ENCODE data around the gene GUCA1A.
A peak's percentile ranks its signal among the peaks of the same experiment; 100 is the strongest.
"Not testable (repeated sequence)": the region's sequence is repeated elsewhere in the genome, so short reads cannot be mapped to it uniquely, and the experiment has no call there.

GUCA1A gene

DNA sequence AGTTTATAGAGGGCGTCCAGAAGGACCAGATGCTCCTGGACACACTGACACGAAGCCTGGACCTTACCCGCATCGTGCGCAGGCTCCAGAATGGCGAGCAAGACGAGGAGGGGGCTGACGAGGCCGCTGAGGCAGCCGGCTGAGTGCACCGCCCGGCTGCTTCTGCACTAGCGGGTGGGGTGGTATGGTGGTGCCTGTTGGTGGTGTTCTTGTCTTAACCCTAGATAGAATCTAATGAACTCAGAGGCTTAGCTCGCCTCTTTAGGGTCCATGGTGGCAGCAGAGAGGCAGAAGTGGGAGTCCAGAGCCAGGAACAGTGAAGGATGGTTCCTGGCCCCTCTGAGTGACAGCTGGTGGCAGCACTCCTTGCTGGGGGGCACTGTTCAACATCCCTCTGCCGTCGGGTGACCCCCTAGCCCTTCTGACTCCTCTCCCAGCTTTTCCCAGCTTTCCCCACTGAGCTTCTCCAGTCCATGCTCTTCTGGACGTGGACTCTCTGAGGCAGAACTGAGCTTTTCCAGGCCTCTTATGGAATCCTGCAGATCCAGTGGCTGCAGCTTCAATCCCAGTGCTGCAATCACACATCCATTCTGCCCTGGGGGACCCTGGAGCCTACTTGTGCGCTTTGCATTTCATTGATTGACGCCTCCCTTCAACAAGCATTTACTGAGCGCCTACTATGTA is 6.2 kb downstream of the GUCA1A start:
- DNase-seq, result no peak

DNA sequence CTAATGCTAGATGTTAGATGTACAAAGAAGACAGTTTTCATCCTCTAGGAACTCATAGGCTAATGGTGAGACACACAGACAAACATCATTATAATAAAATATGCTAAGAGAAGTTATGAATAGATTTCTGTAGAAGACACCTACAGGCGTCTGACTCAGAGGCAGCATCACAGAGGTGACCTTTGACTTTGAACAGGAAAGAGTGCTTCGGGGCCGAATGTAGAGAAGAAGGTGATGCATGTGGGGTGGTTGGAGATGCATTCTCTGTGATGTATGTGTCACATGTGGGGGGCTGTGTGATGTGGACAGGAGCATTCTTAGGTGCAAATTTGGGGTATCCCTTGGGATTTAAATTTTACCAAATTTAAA is 6.8 kb downstream of the GUCA1A start:
- DNase-seq, result no peak

DNA sequence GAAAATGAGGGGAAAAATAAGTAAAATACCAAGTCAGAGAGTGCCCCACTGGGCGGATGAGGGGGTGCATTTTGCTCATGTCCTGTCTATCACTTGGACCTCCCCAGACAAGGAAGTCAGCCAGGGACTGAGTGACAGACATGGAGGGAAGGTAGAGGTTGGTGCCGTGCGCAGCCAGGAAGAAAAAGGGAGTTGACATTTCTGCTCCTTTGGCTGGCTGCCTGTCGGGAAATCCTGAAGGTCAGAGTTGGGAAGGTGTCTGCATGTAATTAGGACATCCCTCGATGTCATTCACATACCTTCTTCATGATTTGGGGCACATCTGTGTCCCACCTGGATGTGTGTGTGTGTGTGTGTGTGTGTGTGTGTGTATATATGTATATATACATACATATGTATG is 8.9 kb downstream of the GUCA1A start:
- no peak for DNase-seq

DNA sequence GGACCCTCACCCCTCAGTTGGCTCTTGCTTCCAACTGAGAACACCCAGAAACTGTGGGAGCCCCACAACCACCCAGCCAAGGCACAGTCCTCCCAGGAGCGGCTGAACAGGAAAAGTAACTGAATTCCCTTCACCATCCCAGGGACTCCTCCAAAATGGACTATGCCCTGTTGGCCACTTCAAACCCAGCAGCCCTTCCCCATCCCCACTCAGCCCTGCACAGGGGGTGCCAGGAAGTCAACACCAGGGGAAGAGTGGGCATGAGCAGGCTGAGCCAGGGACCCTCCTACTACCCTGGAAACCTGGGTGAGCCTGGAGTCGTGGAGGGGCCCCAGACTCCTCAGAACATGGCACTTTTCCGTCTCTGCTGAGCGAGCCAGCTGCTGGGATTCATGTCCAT is 11.3 kb downstream of the GUCA1A start:
- DNase-seq, result no peak

DNA sequence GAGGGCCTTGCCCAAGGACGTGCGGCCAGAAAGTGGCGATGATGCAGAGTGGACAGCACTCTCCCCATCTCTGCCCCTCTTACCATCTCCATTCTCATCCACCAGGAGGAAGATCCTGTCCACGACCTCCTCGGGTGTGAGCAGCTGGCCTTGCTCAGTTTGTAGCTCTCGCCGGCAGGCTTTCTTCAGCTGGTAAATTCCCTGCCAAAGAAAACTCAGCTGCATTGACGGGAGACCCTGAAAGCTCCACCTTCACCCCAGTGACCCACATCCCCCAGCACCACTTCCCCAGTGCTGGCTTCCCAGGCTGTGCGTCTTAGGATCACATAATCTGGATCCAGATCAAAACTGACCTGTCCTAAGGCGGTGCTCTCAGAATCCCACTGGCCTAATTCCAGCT is 12.4 kb downstream of the GUCA1A start:
- no peak for DNase-seq

DNA sequence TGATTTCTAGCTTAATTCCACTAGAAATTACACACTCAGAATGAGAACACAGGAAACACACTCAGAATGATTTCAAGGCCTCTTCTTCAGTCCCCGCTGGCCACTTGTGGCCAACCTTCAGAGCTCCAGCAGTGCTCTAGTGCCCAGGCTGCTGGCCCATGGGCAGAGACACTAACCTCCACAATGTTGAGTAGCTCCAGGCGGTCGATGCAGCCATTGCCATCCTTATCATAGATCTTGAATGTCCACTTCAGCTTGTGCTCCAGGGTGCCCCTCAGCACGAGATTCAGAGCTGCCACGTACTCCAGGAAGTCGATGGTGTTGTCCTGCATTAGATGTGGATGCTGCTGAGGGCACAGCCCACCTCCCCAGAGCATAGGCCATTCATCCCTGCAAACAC is 15.2 kb downstream of the GUCA1A start:
- no peak for DNase-seq

DNA sequence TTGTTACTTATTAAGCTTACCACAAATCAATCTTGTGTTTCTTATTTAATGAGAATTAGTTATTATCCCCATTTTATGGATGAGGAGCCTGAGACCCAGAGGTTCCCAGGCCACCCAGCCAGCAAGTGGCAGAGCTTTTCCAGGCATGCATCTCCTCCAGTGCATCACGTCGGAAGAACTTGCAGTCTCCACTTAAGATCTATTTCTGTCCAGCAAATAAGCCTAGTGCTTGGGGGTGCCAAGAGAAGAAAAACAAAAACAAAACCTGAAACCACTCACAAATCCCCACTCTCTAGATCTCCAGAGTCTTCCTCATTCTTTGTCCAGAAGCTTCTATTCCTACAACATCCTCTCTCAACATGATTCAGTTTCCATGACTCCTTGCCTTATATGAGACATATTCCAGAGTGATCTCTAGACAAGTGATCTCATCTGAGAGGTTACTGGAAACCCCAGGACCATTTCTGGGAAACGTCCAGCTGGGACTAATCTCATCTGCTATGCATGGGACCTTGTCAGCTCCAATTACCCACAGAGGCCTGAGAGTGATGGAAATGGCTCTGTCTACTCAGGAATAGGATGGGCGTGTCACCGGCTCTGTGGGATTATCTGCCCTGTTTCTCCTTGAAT is 17.5 kb downstream of the GUCA1A start:
- DNase-seq, result no peak

DNA sequence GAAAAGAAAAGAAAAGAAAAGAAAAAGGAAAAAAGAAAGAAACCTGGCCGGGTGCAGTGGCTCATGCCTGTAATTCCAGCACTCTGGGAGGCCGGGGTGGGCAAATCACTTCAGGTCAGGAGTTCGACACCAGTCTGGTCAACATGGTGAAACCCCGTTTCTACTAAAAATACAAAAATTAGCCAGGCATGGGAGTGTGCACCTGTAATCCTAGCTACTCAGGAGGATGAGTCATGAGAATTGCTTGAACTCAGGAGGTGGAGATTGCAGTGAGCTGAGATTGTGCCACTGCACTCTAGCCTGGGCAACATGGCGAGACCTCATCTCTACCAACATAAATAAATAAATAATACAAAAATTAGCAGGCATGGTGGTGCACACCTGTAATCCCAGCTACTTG is 19.2 kb downstream of the GUCA1A start:
- DNase-seq, result not testable (repeated sequence)

DNA sequence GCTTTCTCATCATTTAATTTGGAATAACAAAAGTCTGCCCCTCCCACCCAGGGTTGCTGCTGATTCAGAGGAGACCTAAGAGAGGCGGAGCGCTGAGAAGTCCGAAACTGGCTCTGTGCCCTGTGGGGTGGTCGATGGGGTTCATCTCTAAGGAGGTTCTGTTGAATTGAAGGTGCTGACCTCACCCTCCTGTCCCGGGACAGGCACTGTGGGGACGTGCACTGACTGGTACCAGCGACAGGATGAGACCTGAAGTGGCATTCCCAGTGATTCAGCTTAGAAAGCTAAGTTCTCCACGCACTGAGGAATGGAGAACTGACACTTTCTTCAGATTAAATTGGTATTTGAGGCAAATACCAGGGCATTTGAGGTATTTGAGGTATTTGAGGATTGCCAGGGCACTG is 20.3 kb downstream of the GUCA1A start:
- DNase-seq, result no peak

DNA sequence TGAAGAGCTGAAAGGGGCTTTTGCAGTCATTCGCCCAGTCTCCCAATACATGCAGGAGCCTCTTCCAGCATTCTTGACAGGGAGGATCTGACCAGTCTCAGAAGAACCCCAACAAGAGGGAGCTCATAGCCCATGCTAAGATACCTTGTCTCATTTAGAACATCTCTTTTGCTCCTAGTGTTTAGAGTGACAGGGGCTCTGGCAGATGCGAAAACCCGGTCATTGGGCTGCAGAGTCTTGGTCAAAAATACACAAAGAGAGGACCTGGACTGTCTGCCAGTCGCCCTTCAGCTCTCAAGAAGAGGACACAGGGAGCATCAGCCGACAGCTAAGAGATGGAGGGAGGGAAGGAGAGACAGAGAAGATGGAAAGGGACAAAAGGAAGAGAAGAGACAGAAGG is 20.9 kb downstream of the GUCA1A start:
- no peak for DNase-seq

DNA sequence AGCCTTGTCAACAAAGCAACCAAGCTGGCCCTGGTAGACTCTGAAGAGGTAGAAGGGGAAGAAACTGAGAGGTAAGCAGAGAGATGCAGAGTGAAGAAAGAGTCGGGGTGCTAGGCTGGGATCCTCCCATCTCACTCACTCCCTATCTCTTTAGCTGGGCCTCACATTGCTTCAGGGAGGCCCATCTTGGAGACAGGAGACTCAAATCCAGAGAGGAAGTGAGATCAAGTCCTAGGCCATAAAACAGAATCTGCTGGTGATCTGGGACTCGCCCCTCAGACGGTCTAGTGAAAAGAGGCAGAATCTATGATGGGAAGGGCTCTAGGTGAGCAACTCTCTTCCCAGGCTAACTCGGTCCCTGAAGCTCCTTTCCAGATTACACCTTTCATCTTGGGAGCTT is 22.3 kb downstream of the GUCA1A start:
- DNase-seq, result no peak

DNA sequence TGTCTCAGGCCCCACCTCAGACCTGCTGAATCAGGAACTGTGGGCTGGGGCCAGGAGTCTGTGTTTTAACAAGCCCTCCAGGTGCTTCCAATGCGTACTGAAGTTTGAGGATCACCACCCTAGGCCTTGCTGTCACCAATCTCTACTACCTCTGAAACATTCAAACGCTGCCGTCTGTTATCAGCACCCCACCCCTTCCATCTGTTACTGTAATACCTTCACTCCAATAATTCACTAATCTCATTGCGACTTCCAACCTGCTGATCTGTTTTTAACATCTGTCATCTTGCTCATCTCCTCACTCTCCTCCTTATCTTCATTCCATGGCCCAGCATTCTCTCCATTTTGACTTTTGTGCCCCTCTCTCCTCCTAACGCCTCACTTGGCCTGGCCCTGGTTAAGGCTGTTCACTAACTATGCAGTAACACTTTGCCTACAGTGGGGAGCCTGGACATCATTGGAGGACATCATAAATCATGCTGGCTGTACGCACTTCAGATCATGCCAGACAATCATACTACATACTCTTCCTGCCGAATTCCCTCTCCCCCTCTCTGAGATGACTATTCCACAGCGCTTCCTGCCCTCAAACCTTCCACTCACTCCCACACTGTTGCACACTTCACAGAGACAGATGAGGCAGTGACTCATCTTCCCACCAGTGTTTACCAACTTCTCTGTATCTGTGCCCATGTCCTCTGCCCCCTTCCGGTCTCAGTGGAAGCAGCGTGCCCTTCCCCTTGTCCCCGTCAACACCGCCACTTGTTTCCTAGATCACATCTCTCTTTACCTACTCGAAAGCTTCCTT is 24.6 kb downstream of the GUCA1A start:
- DNase-seq, result peak; percentile 75

DNA sequence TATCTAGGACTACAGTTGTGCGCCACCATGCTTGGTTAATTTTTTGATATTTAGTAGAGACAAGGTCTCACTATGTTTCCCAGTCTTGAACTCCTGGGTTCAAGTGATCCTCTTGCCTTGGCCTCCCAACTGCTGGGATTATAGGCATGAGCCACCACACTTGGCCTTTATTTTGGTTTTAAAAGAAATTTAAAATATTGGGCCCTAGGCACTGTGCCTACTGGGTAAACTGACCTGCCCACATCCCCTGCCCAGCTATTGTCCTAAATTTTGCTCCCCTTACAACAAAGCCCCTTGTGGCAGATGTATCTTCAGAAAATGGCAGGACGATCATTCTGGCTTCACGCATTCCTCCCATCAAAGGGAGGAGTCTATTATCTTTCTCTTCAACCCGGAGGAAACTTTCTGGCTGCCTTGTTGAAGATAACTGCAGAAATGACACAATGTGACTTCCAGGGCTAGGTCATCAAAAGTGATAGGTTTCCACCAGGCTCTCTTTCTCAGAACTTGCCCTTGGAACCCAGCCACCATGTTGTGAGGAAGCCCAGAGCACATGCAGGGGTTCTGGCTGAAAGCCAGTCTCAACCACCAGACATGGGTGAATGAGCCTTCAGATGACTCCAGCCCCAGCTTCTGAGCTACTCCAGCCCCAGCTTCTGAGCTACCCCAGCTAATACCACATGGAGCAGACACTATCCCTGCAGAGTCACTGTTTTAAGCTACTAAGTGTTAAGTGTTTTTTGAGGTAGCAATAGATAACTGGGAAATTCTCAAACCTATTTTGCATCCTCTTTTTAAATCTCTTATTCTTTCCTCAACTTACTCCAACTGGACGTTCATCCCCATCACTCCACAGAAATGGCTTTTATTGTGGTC is 26.2 kb downstream of the GUCA1A start:
- peak; percentile 94 for DNase-seq

DNA sequence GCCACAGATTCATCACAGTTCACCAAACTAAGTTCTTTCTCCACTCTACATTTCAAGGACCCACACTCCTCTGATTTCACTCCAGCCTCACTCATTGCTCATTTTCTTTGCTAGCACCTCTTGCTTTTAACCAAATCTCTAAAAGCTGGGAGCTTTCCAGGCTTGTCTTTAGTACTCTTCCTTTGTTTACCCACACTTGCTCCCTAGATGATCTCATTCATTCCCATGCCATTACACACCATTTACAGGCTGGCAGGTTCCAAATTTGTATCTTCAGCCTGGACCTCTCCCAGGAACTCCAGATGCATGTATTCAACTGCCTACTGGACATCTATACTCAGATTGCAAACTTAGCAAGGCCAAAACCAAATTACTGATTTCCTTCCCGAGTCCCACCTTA is 26.9 kb downstream of the GUCA1A start:
- no peak for DNase-seq

DNA sequence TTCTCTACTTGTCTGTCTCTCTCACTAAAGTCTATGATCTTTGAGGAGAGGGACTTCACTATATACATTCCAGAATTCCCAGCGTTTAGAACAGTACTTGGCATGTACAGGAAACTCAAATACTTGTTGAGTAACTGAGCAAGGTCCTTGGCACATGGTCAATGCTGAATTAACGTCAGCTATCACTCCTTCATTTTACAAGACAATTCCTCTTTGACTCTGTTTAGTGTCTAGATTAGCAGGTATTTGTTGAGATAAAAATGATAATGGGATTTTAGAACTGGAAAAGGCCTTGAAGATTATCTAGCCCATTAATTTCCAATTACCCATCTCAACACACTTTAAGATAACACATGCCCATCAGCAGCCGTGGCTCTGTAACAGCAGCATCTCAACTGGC is 28.2 kb downstream of the GUCA1A start:
- DNase-seq, result no peak

DNA sequence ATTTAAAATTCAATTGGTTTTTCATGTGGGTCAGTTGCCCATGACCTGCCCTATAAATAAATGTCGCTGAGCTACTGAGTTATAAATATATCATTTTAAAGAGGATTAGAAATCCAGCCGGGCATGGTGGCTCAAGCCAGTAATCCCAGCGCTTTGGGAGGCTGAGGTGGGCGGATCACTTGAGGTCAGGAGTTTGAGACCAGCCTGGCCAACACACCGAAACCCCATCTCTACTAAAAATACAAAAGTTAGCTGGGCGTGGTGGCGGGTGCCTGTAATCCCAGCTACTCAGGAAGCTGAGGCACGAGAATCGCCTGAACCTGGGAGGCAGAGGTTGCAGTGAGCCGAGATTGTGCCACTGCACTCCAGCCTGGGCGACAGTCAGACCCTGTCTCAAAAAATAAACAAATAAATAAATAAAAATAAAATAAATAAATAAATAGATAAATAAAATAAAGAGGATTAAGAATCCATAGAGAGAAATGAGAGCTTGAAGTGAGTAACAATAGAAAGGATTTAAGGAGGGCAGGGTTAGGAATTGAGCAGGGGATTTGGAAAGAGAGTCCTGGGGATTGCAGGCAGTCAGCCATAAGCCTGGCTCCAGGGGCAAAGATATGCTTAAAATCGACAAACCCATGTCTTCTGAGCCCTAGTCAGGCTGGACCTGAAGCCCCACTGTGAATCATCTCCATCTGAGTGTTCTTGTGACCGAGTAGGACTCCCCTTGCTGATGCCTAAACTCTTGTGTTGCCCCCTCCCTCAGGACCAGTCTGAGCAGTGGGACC is 29.2 kb downstream of the GUCA1A start:
- DNase-seq, result not testable (repeated sequence)

DNA sequence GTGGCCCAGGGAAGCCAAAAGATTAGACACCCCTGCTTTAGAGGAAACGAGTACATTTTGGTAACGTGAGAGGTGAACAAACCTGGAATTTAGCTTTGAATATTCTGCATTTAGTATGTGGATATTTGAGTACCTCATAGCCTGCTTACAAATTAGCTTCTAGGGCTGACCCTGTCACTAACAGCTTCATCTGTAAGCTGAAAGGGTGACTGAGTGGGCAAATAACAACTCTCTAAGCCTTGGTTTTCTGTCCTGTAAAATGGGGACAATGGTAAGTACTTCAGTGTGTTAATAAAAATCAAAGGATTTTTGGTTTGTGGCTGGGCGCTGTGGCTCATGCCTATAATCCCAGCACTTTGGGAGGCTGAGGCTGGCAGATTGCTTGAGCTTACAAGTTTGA is 30.0 kb downstream of the GUCA1A start:
- DNase-seq, result no peak

DNA sequence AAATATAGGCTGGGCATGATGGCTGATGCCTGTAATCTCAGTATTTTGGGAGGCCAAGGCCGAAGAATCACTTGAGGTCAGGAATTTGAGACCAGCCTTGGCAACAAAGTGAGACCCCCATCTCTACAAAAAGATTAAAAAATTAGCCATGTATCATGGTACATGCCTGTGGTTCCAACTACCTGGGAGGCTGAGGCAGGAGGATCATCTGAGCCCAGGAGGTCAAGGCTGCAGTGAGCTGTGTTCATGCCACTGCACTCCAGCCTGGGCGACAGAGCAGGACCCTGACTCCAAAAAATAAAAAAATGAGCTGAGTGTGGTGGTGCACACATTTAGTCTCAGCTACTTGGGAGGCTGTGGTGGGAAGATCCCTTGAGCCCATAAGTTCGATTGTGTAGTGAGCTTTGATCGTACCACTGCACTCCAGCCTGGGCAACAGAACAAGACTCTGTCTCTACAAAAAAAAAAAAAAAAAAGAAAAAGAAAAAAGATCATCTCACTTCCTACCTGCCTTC is 31.7 kb downstream of the GUCA1A start:
- no peak for DNase-seq

DNA sequence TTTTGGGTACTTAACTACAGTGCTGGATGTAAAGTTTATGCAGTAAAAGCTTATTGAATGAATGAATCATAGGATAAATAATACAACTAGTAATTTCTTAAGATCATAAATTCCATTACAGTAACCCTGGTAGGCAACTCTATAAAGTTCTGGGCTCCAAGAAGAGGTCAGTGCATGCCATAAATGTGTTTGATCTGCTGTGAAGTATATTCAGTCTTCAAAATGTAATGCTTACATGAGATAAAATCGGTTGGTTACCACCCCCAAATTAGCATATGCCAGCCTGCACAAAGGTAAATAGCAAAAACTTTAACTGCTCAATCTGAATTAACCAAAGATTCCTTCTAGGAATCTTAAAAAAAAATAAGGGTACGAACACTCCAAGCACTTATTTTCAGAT is 34.4 kb downstream of the GUCA1A start:
- DNase-seq, result not testable (repeated sequence)

DNA sequence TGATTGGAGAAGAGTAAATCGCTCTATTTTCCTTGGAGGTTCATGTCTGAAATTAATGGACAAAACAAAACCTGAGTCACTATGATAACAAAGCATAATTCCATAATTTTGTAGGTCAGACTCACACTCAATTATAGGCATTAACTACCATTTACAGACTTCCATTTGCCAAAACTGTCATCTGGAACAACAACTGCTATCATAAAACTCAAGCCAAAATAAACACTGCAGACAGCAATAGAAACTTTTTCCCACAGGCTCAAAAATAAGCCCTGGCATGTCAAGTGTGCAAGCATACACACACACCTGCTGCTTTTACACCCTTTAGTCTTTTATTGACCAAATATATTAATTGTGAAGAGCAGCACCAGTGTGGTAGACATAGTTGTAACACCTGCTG is 37.4 kb downstream of the GUCA1A start:
- DNase-seq, result no peak

DNA sequence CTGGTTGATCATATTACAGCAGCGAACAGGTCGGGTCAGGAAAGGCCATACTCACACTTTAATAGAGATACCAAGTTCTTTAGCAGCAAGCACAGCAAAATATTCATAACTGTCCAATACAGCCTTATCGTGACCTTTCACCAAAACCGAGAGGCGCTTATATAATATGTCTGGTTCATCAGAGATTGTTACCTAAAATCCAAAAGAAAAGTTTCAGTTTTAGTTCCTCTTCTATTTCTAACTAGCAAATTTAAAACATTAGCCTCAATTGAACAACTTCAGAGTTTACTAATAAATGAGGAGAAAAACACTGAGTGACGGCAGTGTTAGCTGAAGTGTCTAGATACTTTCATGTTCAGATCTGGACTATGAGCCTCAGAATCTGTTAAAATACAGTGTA is 38.6 kb downstream of the GUCA1A start:
- no peak for DNase-seq

DNA sequence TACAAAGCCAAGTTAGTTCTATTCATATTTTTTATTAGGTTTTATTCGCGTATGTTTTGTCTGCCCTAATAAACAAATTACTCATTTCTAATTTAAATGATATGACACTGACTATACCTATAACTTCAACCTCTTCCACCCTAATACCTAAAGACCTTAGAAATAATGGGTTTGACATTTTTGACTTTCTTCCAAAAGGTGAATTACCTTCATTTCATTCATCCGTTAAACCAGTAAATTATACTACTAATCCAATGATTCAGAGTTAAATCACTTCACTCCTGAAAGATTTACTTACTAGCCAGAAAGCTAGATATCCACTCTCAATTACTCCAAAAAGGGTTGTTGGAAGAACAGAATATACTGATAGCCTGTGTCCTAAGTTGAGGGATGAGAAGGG is 39.3 kb downstream of the GUCA1A start:
- DNase-seq, result no peak

Measured in hematopoietic multipotent progenitor cell treated with erythropoietin and hydrocortisone succinate and interleukin-3 and kit ligand, for 4 days (in vitro differentiated cells).